Measurements from ENCODE around the gene TSPAN9. TPM values are rescaled to one million over a fixed set of nuclear protein-coding genes. Genes with fewer than 3 reads are reported as not detected.

The TSPAN9 gene
- total RNA-seq, 1 donor from 2014 or later = 40.9 TPM

DNA sequence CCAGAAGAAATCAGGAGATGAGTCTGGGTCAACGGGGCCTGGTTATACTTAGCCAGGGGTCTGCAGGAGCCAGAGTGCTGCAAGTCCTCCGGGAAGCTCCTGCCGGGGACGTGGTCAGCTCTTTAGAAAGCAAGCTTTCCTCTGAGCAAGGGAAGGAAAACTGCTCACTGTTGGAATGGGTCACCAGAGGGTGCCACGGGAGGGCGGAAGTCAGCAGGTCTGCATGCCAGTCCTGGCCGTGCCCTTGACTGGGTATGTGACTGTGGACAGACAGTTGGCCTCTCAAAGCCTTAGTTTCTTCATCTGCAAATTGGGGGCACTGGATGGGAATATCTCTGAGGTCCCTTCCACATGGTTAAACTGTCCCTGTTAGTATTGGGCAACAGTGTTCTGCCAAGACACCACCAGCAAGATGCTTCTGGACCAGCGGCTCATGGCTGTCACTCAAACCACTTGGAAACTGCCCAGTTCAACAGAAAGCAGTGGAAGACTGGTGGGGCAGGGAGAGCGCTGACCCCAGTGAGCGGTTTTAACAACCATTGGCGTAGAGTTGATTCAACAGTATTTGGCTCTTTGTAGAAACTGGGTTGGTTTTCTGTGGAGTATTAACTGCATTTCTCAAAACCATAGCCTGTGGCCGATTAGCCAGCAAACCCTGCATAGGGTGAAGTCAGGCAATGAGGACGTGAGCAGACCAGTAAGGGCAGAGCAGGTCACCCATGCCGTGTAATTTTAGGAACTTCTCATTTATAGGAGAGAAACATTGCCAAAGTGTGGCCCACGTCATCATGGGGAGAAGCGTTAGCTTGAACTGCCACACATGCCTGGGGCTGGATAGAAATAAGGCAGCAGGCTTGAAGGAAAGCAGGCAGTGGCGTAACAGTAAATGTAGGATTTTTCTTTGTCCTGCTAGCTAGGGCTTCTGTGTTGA is 249.9 kb downstream of the TSPAN9 start:
- peaks cover 2% of the 10 kb centered on the region for H3K9me3 Mint-ChIP-seq (ENCODE audit: unreplicated experiment)
- no peaks in the 10 kb centered on the region for H3K79me2 ChIP-seq (ENCODE audit: insufficient read depth, low read length)
- no peaks in the 10 kb centered on the region for H3K36me3 ChIP-seq (ENCODE audit: insufficient read depth, low read length)
- peaks cover 2% of the 10 kb centered on the region for H3K36me3 Mint-ChIP-seq (ENCODE audit: low read depth, unreplicated experiment)
- H3K9me3 ChIP-seq (ENCODE audit: insufficient read depth, low read depth, low read length) = no peaks in the 10 kb centered on the region
- no peak overlapping the region for H3K4me3 Mint-ChIP-seq (ENCODE audit: unreplicated experiment)
- H3K27ac Mint-ChIP-seq (ENCODE audit: unreplicated experiment) = no peak overlapping the region
- H3K4me2 ChIP-seq (ENCODE audit: low read length) = no peak overlapping the region
- H3K4me3 ChIP-seq (ENCODE audit: insufficient read depth, low read depth, low read length) = no peak overlapping the region
- FAIRE-seq (no peak), DNase-seq (ENCODE audit: low read depth) (no peak)
- no peaks in the 10 kb centered on the region for H3K4me1 ChIP-seq (ENCODE audit: insufficient read depth, low read length)
- H2AFZ ChIP-seq (ENCODE audit: low read depth, low read length) = no peak overlapping the region
- H3K27me3 Mint-ChIP-seq (ENCODE audit: low read depth, unreplicated experiment) = peaks cover 66% of the 10 kb centered on the region
- TF ChIP-seq EZH2 (IDR thresholded peaks at IDR 0.05; ENCODE audit: insufficient read depth, low read length) = no peak
- TF ChIP-seq, protein P1, sequence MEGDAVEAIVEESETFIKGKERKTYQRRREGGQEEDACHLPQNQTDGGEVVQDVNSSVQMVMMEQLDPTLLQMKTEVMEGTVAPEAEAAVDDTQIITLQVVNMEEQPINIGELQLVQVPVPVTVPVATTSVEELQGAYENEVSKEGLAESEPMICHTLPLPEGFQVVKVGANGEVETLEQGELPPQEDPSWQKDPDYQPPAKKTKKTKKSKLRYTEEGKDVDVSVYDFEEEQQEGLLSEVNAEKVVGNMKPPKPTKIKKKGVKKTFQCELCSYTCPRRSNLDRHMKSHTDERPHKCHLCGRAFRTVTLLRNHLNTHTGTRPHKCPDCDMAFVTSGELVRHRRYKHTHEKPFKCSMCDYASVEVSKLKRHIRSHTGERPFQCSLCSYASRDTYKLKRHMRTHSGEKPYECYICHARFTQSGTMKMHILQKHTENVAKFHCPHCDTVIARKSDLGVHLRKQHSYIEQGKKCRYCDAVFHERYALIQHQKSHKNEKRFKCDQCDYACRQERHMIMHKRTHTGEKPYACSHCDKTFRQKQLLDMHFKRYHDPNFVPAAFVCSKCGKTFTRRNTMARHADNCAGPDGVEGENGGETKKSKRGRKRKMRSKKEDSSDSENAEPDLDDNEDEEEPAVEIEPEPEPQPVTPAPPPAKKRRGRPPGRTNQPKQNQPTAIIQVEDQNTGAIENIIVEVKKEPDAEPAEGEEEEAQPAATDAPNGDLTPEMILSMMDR (IDR thresholded peaks at IDR 0.05; ENCODE audit: insufficient read depth, low read depth, low read length) = no peak
- H3K27ac ChIP-seq (ENCODE audit: low read depth, low read length) = no peak overlapping the region
- no peak overlapping the region for H3K9ac ChIP-seq (ENCODE audit: low read length)
- H4K20me1 ChIP-seq (ENCODE audit: insufficient read depth, low read length) = no peaks in the 10 kb centered on the region
- no peaks in the 10 kb centered on the region for H3K4me1 Mint-ChIP-seq (ENCODE audit: low read depth, unreplicated experiment)
- H3K27me3 ChIP-seq (ENCODE audit: insufficient read depth, low read length) = peaks cover 10% of the 10 kb centered on the region

DNA sequence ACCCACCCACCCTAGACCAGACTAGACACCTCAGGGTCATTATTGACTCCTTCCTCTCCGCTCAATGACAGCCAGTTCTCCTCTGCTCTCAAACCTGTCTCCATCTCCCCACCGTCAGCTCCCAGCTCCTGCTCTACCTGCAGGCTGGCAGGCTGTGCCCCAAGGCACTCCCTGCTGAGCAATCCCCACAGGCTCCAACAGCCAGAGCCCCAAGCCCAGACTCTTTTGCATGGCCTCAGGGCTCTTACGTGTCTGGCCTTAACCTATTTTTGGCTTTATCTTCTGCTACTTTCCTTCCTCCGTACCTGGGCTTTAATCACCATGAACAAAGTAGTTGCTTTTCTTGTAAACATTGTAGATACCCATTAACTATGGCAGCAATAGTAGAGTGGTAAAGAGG is 250.9 kb downstream of the TSPAN9 start:
- Histone ChIP-seq H3K9ac (ENCODE audit: low read length) (no peak overlapping the region), H3K27ac (ENCODE audit: low read depth, low read length) (no peak overlapping the region), H3K27me3 (ENCODE audit: insufficient read depth, low read length) (peaks cover 10% of the 10 kb centered on the region), H3K4me3 (ENCODE audit: insufficient read depth, low read depth, low read length) (no peak overlapping the region), H4K20me1 (ENCODE audit: insufficient read depth, low read length) (no peaks in the 10 kb centered on the region), H3K79me2 (ENCODE audit: insufficient read depth, low read length) (no peaks in the 10 kb centered on the region), H2AFZ (ENCODE audit: low read depth, low read length) (no peak overlapping the region), H3K4me1 (ENCODE audit: insufficient read depth, low read length) (no peaks in the 10 kb centered on the region), H3K9me3 (ENCODE audit: insufficient read depth, low read depth, low read length) (no peaks in the 10 kb centered on the region), H3K36me3 (ENCODE audit: insufficient read depth, low read length) (no peaks in the 10 kb centered on the region), H3K4me2 (ENCODE audit: low read length) (no peak overlapping the region)
- no peaks in the 10 kb centered on the region for H3K4me1 Mint-ChIP-seq (ENCODE audit: low read depth, unreplicated experiment)
- DNase-seq (ENCODE audit: low read depth) = no peak
- H3K27me3 Mint-ChIP-seq (ENCODE audit: low read depth, unreplicated experiment) = peaks cover 57% of the 10 kb centered on the region
- no peak overlapping the region for H3K4me3 Mint-ChIP-seq (ENCODE audit: unreplicated experiment)
- peaks cover 2% of the 10 kb centered on the region for H3K36me3 Mint-ChIP-seq (ENCODE audit: low read depth, unreplicated experiment)
- no peak for FAIRE-seq
- H3K9me3 Mint-ChIP-seq (ENCODE audit: unreplicated experiment) = peaks cover 2% of the 10 kb centered on the region
- TF ChIP-seq EZH2 (IDR thresholded peaks at IDR 0.05; ENCODE audit: insufficient read depth, low read length) = no peak
- TF ChIP-seq, protein P1 (IDR thresholded peaks at IDR 0.05; ENCODE audit: insufficient read depth, low read depth, low read length) = no peak
- no peak overlapping the region for H3K27ac Mint-ChIP-seq (ENCODE audit: unreplicated experiment)

DNA sequence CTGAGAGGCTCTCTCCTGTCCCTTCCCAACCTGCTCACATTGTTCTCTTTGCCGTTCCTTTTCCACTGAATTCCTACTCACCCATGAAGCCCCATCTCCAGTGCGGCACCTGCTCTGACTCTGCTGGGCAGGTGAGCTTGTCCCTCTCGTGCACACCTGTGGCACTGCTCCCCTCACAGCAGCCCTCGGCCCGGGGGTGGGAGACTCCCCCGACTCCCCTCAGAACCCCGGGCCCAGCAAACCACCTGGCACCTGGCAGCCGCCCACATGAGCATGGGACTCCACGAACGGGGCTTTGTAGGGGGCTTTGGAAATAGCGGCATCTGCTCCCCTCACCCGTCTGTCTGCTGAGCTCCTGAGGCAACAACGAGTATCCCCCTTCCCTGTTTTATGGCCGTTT is 251.4 kb downstream of the TSPAN9 start:
- H3K27ac Mint-ChIP-seq (ENCODE audit: unreplicated experiment) = no peak overlapping the region
- no peak overlapping the region for H3K4me3 Mint-ChIP-seq (ENCODE audit: unreplicated experiment)
- Histone ChIP-seq H3K4me3 (ENCODE audit: insufficient read depth, low read depth, low read length) (no peak overlapping the region), H3K27ac (ENCODE audit: low read depth, low read length) (no peak overlapping the region), H3K9me3 (ENCODE audit: insufficient read depth, low read depth, low read length) (no peaks in the 10 kb centered on the region), H4K20me1 (ENCODE audit: insufficient read depth, low read length) (no peaks in the 10 kb centered on the region), H3K27me3 (ENCODE audit: insufficient read depth, low read length) (peaks cover 10% of the 10 kb centered on the region), H3K79me2 (ENCODE audit: insufficient read depth, low read length) (no peaks in the 10 kb centered on the region), H3K9ac (ENCODE audit: low read length) (no peak overlapping the region), H3K36me3 (ENCODE audit: insufficient read depth, low read length) (no peaks in the 10 kb centered on the region), H2AFZ (ENCODE audit: low read depth, low read length) (no peak overlapping the region), H3K4me1 (ENCODE audit: insufficient read depth, low read length) (no peaks in the 10 kb centered on the region), H3K4me2 (ENCODE audit: low read length) (no peak overlapping the region)
- peaks cover 2% of the 10 kb centered on the region for H3K9me3 Mint-ChIP-seq (ENCODE audit: unreplicated experiment)
- no peak for DNase-seq (ENCODE audit: low read depth)
- H3K27me3 Mint-ChIP-seq (ENCODE audit: low read depth, unreplicated experiment) = peaks cover 54% of the 10 kb centered on the region
- TF ChIP-seq, protein P1 (IDR thresholded peaks at IDR 0.05; ENCODE audit: insufficient read depth, low read depth, low read length) = no peak
- no peak for TF ChIP-seq EZH2 (IDR thresholded peaks at IDR 0.05; ENCODE audit: insufficient read depth, low read length)
- no peaks in the 10 kb centered on the region for H3K4me1 Mint-ChIP-seq (ENCODE audit: low read depth, unreplicated experiment)
- H3K36me3 Mint-ChIP-seq (ENCODE audit: low read depth, unreplicated experiment) = peaks cover 2% of the 10 kb centered on the region
- no peak for FAIRE-seq
